Liver (tissue), 3 donors: ENCODE results near the gene PALLD.

Experiments
- EGR1 ChIP-seq, 2 donors: IDR thresholded peaks; 2 replicates each; pipeline ENCODE4 v1.6.1; 2016 to 2018; ENCODE audit warnings: antibody characterized with exemption in 2 of 2, low read depth in 2 of 2
- RAD21 ChIP-seq, 2 donors: IDR thresholded peaks; 2 replicates each; pipeline ENCODE4 v1.6.1; 2016; ENCODE audit warnings: antibody characterized with exemption in 2 of 2, mild to moderate bottlenecking in 2 of 2
- TF ChIP-seq, protein P1 (sequence below): fragments of 150-350 bp; IDR thresholded peaks from 2 replicates; pipeline ENCODE4 v1.5.1; 2017; ENCODE audit warnings: improper control_type of control experiment, low read depth, low read length; ENCODE audit not compliant: missing input control
- TF ChIP-seq, protein P2 (sequence below): IDR thresholded peaks from 2 replicates; pipeline ENCODE4 v1.6.1; 2016; ENCODE audit warnings: antibody characterized with exemption
- TF ChIP-seq, protein P3 (sequence below): IDR thresholded peaks from 2 replicates; pipeline ENCODE4 v1.6.1; 2016; ENCODE audit warnings: antibody characterized with exemption
- TF ChIP-seq, protein P4 (sequence below): IDR thresholded peaks from 2 replicates; pipeline ENCODE4 v1.6.1; 2016; ENCODE audit warnings: antibody characterized with exemption, mild to moderate bottlenecking
- donor health status: healthy.
- donor health status: healthy.

DNA sequence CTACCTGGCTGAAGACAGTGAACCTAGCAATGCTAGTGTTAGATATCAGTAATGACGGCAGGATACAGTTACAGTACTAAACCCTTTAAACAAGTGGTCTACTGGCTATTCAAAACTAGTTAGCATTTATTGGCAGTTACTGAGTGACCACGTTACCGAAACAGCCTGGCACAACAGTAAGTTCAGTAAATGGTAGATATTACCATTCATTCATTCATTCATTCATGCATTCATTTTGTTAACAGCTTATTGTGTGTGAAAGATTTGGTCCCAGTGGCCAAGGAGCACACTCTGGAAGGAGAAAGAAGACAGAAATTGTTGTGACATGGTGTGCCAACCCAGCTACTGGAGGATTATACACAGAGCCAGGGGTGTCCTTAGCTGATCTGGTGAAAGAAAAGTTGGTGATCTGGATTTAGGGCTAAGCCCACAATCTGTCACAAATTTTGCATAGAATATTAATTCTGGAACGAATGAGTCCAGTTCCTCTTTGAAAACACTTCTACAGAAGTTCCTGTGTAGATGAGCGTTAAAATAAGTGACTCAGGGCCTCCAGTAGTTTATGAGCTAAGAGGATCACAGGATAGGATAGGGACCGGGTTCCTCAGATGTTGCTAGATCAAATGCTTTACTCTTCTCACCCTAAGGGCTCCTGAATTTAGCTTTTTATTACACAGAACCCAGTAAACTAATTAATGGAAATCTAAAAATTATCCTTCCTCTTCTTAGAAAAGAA lies 334.1 kb downstream of the PALLD start:
- TF ChIP-seq, protein P1, sequence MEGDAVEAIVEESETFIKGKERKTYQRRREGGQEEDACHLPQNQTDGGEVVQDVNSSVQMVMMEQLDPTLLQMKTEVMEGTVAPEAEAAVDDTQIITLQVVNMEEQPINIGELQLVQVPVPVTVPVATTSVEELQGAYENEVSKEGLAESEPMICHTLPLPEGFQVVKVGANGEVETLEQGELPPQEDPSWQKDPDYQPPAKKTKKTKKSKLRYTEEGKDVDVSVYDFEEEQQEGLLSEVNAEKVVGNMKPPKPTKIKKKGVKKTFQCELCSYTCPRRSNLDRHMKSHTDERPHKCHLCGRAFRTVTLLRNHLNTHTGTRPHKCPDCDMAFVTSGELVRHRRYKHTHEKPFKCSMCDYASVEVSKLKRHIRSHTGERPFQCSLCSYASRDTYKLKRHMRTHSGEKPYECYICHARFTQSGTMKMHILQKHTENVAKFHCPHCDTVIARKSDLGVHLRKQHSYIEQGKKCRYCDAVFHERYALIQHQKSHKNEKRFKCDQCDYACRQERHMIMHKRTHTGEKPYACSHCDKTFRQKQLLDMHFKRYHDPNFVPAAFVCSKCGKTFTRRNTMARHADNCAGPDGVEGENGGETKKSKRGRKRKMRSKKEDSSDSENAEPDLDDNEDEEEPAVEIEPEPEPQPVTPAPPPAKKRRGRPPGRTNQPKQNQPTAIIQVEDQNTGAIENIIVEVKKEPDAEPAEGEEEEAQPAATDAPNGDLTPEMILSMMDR = no peak
- TF ChIP-seq RAD21 (IDR thresholded peaks at IDR 0.05) = no peak
- TF ChIP-seq, protein P2, sequence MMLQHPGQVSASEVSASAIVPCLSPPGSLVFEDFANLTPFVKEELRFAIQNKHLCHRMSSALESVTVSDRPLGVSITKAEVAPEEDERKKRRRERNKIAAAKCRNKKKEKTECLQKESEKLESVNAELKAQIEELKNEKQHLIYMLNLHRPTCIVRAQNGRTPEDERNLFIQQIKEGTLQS = no peak
- TF ChIP-seq, protein P3, sequence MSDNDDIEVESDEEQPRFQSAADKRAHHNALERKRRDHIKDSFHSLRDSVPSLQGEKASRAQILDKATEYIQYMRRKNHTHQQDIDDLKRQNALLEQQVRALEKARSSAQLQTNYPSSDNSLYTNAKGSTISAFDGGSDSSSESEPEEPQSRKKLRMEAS = no peak
- no peak for TF ChIP-seq EGR1 (IDR thresholded peaks at IDR 0.05; ENCODE audit: low read depth in 2 of 2)
- TF ChIP-seq, protein P4, sequence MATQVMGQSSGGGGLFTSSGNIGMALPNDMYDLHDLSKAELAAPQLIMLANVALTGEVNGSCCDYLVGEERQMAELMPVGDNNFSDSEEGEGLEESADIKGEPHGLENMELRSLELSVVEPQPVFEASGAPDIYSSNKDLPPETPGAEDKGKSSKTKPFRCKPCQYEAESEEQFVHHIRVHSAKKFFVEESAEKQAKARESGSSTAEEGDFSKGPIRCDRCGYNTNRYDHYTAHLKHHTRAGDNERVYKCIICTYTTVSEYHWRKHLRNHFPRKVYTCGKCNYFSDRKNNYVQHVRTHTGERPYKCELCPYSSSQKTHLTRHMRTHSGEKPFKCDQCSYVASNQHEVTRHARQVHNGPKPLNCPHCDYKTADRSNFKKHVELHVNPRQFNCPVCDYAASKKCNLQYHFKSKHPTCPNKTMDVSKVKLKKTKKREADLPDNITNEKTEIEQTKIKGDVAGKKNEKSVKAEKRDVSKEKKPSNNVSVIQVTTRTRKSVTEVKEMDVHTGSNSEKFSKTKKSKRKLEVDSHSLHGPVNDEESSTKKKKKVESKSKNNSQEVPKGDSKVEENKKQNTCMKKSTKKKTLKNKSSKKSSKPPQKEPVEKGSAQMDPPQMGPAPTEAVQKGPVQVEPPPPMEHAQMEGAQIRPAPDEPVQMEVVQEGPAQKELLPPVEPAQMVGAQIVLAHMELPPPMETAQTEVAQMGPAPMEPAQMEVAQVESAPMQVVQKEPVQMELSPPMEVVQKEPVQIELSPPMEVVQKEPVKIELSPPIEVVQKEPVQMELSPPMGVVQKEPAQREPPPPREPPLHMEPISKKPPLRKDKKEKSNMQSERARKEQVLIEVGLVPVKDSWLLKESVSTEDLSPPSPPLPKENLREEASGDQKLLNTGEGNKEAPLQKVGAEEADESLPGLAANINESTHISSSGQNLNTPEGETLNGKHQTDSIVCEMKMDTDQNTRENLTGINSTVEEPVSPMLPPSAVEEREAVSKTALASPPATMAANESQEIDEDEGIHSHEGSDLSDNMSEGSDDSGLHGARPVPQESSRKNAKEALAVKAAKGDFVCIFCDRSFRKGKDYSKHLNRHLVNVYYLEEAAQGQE = no peak
